ENCODE data around the gene VPS37B.
"Not testable (repeated sequence)": the region's sequence is repeated elsewhere in the genome, so short reads cannot be mapped to it uniquely, and the experiment has no call there.

VPS37B gene, protein sequence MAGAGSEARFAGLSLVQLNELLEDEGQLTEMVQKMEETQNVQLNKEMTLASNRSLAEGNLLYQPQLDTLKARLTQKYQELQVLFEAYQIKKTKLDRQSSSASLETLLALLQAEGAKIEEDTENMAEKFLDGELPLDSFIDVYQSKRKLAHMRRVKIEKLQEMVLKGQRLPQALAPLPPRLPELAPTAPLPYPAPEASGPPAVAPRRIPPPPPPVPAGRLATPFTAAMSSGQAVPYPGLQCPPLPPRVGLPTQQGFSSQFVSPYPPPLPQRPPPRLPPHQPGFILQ

GRCh38 chr12:122895704-122896636 lies at the start of gene VPS37B:
Gene VPS37B (minus strand): TSS chr12:122896124. CDS start chr12:122896062, 62 bp downstream.
- peak; percentile 87 for DNase-seq

- peak; percentile 94 for DNase-seq
These were observed 49.0 kb upstream of the VPS37B start for GRCh38 chr12:122944605-122945592.

GRCh38 chr12:122943196-122943595 lies 47.3 kb upstream of the VPS37B start:
- DNase-seq, result no peak

DNA sequence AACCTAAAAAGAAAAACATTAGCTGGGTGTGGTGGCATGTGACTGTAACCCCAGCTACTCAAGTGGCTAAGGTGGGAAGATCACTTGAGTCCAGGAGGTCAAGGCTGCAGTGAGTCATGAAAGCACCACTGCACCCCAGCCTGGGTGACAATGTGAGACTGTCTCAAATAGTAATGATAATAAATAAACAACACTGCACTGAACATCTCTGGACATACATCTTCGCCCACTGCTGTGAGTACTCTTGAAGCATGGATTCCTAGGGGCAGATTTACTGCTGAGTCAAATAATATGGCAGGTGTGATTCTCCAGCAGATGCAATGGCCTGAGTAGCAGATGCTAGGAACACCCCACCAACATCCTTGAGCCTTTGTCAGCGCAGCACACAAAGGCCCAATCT lies 46.7 kb upstream of the VPS37B start:
- no peak for DNase-seq

DNA sequence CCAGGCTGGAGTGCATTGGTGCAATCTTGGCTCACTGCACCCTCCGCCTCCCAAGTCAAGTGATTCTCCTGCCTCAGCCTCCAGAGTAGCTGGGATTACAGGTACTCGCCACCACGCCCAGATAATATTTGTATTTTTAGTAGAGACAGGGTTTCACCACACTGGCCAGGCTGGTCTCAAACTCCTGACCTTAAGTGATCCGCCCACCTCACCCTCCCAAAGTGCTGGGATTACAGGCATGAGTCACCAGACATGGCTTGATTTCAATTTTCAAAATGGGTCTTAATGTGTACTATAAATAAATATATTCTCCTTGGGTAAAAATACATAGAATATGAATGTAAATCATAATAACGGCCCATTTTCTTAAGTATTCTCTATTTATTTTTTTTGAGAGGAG lies 45.4 kb upstream of the VPS37B start:
- not testable (repeated sequence) for DNase-seq

- DNase-seq, result no peak
These were observed 43.2 kb upstream of the VPS37B start for GRCh38 chr12:122939125-122939524.

DNA sequence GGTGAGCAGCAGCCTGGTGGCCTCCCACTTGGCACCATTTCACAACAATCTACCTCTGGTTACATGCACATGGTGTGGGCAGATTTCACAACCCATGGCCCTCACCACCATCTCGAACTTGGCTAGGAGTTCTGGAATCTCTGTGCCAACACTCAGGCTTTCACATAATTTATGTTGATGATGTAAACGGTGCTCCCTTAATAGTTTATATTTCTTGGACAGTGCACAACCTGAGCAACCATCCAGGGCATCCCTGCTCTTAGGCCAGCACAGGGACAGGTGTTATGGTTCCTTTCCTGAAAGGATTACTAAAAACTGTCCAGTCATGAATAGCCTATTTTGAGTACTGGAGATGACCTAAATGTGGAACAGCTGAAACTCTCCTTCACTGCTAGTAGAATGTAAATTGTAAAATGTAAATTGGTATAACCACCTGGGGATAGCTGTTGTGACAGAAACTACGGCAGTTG lies 41.7 kb upstream of the VPS37B start:
- DNase-seq, result no peak

DNA sequence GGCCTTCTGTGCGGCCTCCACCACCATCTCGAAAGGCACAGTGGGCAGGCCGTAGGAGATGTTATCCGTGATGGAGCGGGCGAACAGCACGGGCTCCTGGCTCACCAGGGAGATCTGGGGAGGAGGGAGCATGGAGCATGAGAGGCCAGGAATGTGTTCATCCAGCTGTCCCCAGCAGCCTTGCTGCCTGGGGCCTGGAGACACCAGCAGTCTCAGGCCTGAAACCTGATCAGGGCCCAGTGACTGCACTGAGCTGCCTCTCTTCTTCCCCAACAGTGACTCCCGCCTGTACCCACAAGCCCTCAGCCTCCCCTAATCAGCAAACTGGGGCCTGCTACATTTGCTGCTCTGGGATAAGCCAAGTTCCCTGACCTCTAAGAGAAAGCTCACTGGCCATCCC lies 39.4 kb upstream of the VPS37B start:
- DNase-seq, result peak; percentile 78

DNA sequence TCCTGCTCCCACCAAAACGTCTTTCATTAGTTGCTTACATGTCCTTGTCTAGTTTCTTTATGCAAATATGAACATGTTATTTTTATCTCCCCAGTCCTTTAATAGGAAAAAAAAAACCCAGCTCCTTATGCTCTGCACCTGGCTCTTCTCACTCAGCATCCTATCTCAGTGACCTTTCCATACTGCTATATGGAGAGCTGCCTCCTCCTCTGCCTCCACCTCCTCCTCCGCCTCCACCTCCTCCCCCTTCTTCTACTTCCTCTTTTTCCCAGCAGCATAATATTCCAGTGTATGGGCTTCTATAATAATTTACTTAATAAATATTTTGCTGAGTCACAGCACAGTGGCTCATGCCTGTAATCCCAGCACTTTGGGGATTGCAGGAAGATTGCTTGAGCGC lies 38.8 kb upstream of the VPS37B start:
- no peak for DNase-seq

DNA sequence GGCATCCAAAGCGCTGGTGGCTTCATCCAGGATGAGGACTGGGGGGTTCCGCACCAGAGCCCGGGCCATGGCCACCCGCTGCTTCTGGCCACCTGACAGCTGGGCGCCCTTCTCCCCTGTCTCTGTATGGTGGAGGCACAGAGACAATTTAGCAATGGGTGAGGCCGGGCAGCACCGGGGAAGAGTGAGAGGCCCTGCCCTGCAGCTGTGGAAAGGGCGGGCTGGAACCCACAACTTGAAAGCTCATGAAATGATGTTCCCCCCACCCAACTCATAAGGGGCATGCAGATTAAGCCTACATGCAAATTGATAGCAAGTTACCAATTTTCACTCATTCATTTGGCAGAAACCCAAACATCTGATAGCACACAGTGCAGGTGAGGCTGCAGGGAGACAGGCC lies 36.3 kb upstream of the VPS37B start:
- no peak for DNase-seq

DNA sequence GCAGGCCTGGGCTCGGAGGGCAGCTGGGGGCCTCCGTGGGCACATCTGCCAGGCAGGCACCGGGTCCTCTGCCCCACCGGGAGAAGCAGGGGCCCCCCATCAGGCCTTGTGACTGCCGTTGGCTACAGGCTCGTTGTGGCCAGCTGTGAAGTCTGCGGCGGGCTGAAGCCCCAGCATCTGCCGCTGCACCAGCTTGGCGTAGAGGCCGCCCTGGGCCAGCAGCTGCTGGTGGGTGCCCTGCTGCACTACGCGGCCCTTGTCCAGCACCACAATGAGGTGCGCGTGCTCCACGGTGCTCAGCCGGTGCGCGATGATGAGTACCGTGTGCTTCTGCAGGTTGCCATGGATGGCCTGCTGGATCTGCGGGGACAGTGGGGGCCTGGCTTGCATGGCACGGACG lies 33.9 kb upstream of the VPS37B start:
- DNase-seq, result no peak

DNA sequence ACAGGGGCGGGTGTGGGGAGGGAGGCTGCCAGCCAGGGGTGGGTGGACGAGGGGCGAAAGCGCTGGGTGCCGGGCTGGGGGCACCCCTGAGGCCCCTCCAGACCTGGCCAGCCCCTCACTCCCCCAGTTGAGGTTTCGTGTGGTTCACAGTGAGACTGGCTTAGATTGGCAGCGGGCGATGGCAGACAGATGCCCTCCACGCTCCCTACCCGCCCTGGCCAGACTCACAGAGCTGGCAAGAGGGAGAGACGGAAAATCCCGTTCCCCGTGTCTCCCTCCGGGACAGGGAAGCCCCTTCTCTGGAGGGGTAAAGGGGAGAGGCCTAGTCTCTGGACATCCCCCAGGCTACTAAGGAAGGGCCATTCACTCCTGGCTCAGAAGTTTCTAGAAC lies 33.2 kb upstream of the VPS37B start:
- no peak for DNase-seq

DNA sequence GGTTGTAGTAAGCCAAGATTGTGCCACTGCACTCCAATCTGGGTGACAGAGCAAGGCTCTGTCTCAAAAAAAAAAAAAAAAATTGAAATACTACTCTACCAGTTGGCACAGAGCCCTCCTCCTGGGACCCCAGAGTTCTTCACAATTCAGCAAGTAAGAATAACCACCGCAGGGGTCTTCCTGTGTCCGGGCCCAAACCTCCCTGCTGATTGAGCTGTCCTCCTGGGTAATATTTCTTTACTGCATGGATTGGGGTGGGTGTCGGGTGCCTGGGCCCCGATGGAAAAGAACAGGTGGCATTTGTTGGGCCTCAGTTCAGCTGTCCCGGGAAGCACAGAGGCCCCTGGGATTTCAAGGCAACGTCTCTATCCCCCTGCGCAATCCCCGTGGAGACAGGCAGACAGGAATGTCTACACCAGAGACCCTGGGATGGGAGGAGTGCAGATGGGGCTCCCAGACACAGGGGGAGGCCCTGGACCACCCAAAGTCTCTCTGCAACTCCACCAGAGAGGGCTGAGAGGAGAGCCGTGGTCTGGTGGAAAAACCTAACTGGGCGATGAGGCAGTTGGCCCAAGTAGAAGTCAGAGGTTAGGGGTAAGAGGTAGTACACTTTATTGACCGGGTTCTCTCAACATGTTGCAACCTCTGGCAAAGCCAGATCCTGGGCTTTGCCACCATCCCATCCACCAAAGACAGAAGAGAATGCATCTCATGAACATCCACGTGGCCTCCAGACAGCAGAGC lies 32.7 kb upstream of the VPS37B start:
- DNase-seq, result no peak

GRCh38 chr12:122927756-122928403 lies 32.0 kb upstream of the VPS37B start:
- no peak for DNase-seq

GRCh38 chr12:122921917-122922316 lies 26.0 kb upstream of the VPS37B start:
- peak; percentile 80 for DNase-seq

DNA sequence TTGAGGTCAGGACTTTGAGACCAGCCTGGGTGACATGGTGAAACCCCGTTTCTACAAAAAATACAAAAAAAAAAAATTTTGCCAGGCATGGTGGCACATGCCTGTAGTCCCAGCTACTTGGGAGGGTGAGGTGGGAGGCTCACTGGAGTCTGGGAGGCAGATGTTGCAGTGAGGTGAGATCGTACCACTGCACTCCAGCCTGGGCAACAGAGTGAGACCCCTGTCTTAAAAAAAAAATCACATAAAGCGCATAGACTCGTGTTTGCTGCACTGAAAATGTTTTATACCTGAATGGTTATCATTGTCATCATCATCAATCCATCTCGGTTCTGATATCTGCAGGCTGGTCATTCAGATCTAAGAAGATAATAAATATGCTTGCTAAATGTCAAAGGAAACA lies 24.8 kb upstream of the VPS37B start:
- no peak for DNase-seq

- no peak for DNase-seq
These were observed 22.9 kb upstream of the VPS37B start for GRCh38 chr12:122918827-122919226.

DNA sequence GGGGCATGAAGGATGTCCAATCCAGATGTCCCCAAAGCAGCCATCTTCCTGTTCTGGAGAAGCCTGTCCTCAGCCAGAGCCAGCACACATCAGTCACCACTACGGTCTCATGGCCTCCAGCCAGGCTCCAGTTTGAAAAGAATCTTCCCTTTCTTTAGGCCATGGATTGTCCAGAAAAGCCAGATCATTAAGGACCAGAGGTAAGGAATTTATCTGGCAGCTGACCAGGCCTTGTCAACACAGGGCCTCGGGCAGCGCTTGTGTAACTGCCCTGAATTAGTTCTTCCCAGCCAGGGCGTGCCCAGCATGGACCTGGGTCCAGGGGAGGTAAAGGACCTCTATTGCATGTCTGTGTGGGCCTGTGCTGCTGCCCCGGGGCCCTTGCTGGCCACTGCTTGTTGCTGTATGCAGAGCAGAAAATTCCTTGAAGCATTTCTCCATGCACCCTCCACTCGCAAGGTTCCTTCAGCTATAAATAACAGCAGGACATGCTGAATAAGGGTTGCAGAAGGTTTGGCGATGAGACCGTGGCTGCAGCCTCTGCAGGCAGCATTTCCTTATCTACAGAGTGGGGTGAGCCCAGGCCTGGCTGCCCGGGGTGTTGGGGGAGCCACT lies 21.7 kb upstream of the VPS37B start:
- peak; percentile 99 for DNase-seq

GRCh38 chr12:122909442-122910288 lies 13.7 kb upstream of the VPS37B start:
- peak; percentile 89 for DNase-seq

DNA sequence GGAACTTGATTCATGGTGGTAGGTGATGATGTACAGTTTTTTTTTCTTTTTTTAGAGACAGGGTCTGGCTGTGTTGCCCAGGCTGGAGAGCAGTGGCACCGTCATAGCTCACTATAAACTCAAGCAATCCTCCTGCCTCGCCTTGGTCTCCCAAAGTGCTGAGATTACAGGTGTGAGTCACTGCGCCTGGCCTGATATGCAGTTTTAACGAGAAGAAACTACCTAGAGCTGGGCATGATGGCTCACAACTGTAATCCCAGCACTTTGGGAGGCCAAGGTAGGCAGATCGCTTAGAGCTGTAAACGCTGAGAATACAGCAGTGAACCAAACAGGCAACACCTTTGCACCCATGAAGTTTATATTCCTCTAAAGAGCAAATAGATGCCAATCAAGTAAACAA lies 13.0 kb upstream of the VPS37B start:
- peak; percentile 78 for DNase-seq

Data from islet precursor cell (in vitro differentiated cells).